RWPE1 (cell line): ENCODE data around the gene IRX2.

ENCODE experiments used
- CTCF ChIA-PET: fragments of 350-600 bp; sonication (Branson Sonifier 250); formaldehyde crosslinking; extraction: SDS; loops from one replicate; lab custom pipeline; 2021; lab: Yijun Ruan, JAX
- POLR2A ChIA-PET: fragments of 400-600 bp; formaldehyde crosslinking; extraction: SDS; loops from one replicate; lab custom pipeline; 2020; ENCODE audit warnings: antibody characterized with exemption; ENCODE audit not compliant: low non-redundant PET; lab: Yijun Ruan, JAX
- DNase-seq: peaks from one replicate; pipeline ENCODE4 v3.0.0; 2012; ENCODE audit warnings: low spot score
- H3K27ac ChIP-seq: fragments of 450-650 bp; 2 replicates; pipeline ENCODE4 v1.5.1; 2017
- CTCF ChIP-seq: fragments of 450-650 bp; conservative IDR thresholded peaks from 2 replicates; pipeline ENCODE4 v1.5.1; 2017; ENCODE audit warnings: low read depth, mild to moderate bottlenecking

Gene IRX2

GRCh38 chr5:2725980-2726765 lies 25.3 kb downstream of the IRX2 start:
- H3K27ac ChIP-seq: no peak overlapping the region
- DNase-seq: no peak
- ChIA-PET POLR2A (no interaction called here), CTCF (no interaction called here)
- no peak for TF ChIP-seq CTCF

- CTCF ChIA-PET: interaction anchor here (0.6 kb wide), 1 partner anchor 615 kb away, joined by 3 read pairs; no protein-coding TSS in a partner anchor
- no peak for DNase-seq
- POLR2A ChIA-PET: no interaction called here
- H3K27ac ChIP-seq: no peak overlapping the region
- no peak for TF ChIP-seq CTCF
These were observed 26.6 kb downstream of the IRX2 start for GRCh38 chr5:2724831-2725230.

GRCh38 chr5:2724031-2724581 lies 27.4 kb downstream of the IRX2 start:
- no peak for DNase-seq
- CTCF ChIA-PET: interaction anchor here (0.6 kb wide), 2 partner anchors 153 to 614 kb away, joined by 3 read pairs; no protein-coding TSS in a partner anchor
- no peak overlapping the region for H3K27ac ChIP-seq
- no peak for TF ChIP-seq CTCF
- POLR2A ChIA-PET: no interaction called here

GRCh38 chr5:2722901-2723300 lies 28.6 kb downstream of the IRX2 start:
- no peak overlapping the region for H3K27ac ChIP-seq
- no peak for DNase-seq
- POLR2A ChIA-PET: no interaction called here
- CTCF ChIA-PET: interaction anchor here (0.7 kb wide), 1 partner anchor 21 kb away, joined by 5 read pairs; no protein-coding TSS in a partner anchor
- TF ChIP-seq CTCF: no peak

GRCh38 chr5:2721385-2722138 lies 29.9 kb downstream of the IRX2 start:
- H3K27ac ChIP-seq: no peak overlapping the region
- ChIA-PET CTCF (interaction anchor here (0.7 kb wide), 1 partner anchor 112 kb away, joined by 3 read pairs; no protein-coding TSS in a partner anchor), POLR2A (no interaction called here)
- no peak for TF ChIP-seq CTCF
- no peak for DNase-seq

GRCh38 chr5:2719332-2719731 lies 32.1 kb downstream of the IRX2 start:
- CTCF ChIA-PET: no interaction called here

More at GRCh38 chr5:2719332-2719731, 32.1 kb downstream of the IRX2 start:
- no peak for DNase-seq
- TF ChIP-seq CTCF: no peak
- H3K27ac ChIP-seq: no peak overlapping the region
- POLR2A ChIA-PET: no interaction called here
